ENCODE data around the gene TXNDC15.

DNA sequence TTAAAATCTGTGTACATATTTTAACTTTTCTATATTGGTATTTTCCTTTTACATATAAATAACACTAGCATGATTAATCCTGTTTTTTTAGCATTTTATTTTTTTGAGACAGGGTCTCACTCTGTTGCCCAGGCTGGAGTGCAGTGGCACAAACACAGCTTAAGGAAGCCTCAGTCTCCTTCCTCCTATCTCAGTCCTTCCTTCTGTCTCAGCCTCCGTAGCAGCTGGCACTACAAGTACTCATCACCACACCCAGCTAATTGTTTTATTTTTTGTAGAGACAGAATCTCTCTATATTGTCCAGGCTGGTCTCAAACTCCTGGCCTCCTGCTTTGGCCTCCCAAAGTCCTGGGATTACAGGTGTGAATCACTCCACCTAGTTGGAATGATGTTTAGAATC lies 29.9 kb upstream of the TXNDC15 start:
- TF ChIP-seq CTCF (IDR thresholded peaks at IDR 0.05) (no peak), EP300 (IDR thresholded peaks at IDR 0.05) (no peak), POLR2A (IDR thresholded peaks at IDR 0.05) (no peak), POLR2AphosphoS5 (IDR thresholded peaks at IDR 0.05) (no peak)
